ENCODE data around the gene ZCCHC4.
"Not testable (repeated sequence)": the region's sequence is repeated elsewhere in the genome, so short reads cannot be mapped to it uniquely, and the experiment has no call there.

ZCCHC4 gene

DNA sequence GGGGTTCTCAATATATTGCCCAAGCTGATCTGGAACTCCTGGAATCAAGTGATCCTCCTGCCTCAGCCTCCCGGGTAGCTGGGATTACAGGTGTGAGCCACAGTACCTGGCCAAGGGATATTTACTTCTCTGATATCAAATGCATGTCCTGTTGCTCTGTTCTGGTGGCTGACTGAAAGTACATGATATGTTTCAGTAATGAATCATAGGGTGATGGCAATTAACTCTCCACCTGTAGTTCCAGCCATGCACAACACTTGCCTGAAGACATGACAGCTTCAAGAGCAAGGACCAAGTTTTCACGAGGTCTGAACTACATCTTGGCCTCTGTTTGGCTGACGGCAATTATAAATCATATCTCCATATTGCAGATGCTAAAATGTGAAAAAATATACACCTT, 9.1 kb downstream of the ZCCHC4 start:
- DNase-seq = no peak

- DNase-seq = not testable (repeated sequence)
Observed at GRCh38 chr4:25328463-25328862, 15.9 kb downstream of the ZCCHC4 start.

DNA sequence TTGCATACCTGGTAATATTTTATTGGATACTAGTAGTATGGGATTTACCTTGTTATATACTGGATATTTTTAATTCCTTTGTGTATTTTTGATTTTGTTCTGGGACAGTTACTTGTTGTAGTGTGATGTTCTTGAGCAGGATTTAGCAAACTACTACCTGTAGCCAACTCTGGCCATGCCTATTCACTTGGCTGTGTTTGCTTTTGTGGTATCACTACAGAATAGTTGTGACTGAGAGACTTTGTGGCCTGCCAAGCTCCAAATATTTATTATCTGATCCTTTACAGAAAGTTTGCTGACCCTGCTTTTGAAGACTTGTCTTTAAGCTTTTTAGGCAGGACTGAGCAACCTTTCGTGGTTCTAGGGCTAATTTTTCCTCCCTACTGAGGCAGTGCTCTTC, 17.8 kb downstream of the ZCCHC4 start:
- DNase-seq = no peak

DNA sequence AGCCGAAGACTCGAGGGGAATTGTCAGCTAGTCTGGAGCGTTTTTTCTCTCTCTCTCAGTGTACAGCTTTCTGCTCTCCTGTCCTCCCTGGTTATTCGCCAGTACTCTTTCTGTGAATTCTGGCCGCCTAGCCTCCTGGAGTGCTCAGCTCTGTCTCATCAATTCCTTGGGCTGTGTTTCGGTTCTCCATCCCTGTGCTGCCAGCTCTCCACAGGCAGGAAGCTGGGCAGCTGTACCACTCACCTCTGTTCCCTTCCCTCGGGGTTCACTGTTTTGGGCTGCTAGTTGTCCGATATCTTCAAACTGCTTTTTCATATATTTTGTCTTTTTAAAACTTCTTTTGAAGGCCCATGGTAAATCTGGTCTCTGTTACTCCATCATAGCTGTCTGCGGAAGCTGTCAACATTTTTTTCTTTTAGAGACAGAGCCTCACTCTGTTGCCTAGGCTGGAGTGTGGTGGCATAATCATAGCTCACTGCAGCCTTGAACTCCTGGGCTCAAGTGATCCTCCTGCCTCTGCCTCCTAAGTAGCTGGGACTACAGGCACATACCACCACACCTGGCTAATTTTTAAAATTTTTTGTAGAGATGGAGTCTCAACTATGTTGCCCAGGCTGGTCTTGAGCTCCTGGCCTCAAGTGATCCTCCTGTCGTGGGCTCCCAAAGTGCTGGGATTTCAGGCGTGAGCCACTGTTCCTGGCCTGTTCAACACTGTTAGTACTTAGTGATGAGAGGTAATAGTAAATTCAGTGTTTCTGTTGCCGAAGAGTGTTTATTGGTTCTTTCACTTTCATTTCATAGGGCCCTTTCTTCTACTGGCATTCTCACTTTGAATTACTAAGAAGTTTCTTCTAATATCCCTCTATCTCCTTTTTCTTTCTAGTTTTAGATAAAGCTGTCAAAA, 18.6 kb downstream of the ZCCHC4 start:
- no peak for DNase-seq

- no peak for DNase-seq
Observed at GRCh38 chr4:25343671-25344070, 31.1 kb downstream of the ZCCHC4 start.

GRCh38 chr4:25345744-25346143, 33.2 kb downstream of the ZCCHC4 start:
- no peak for DNase-seq

GRCh38 chr4:25346913-25347312, 34.3 kb downstream of the ZCCHC4 start:
- DNase-seq = no peak

- DNase-seq = no peak
Observed at GRCh38 chr4:25347473-25347872, 34.9 kb downstream of the ZCCHC4 start.

DNA sequence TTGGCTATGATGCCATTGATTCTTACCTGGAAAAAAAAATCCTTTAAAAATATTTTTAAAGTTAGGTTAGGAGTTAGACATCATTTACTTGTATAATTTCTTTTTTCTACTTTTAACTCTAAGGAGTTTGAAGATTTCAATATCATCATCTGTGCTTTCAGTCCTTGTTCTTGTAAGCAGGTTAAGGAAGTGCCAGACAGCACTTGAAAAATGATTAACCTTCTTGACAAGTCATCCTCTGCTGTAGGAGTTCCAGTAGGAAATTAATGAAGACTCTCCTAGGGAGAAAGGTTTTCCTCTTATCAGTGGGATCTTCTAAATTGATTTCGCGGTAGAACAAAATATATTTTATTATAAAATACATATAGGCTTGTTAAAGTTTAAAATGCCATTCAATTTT, 35.4 kb downstream of the ZCCHC4 start:
- no peak for DNase-seq

DNA sequence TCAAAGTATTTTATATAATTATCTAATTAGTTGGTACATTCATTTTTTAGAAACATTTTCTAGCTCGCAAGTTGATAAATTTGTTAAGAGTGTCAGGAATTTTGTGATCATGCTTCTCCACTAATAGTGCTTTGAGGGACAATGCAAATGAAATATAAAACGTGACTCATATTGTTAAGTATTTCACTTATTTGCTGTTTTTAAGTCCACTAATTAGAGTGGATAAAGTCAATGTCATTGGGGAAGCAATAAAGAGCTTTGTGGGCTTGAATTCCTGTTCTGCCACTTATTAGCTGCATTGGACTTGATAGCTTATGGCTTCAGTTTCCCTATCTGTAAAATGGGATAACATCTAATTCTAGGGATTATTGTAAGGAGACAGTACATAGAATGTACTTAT, 38.0 kb downstream of the ZCCHC4 start:
- no peak for DNase-seq

- no peak for DNase-seq
Observed at GRCh38 chr4:25351777-25352416, 39.3 kb downstream of the ZCCHC4 start.

GRCh38 chr4:25356068-25356467, 43.5 kb downstream of the ZCCHC4 start:
- DNase-seq = no peak

DNA sequence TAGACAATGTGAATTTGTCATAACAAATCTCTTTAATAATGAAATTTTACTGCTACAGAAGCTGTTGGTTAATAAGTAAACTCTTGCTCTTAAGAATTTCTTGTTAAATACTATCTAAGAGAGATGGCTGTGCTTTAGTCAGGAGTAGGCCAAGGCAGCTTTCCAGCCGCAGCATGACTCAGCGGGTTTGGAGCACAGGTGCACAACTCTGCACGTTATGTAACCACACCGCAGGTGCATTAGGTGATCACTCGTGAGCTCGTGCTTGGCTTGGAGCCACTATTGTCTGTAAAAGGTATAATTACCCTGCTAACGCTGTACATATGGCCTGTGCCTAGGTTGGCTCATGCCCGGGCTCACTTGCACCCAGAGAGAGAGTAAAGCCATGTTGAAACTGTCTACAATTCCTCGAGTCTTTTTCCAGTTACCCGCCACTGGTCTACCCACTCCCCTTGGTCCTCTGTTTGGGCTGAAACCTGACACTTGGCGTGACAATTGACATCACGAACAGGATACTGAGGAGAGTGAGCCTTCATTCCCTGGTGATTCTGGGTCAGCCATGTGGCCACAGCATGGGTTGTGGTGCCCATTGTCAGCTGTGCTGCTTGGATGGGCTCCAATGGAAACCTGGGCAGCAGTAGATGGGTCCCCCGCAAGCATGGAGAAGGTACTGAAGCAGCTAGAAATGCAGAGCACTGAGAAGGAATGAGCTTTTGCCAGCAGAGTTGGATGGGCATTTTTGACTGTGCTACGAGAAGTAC, 46.1 kb downstream of the ZCCHC4 start:
- DNase-seq = peak; percentile 92

GRCh38 chr4:25361253-25361652, 48.7 kb downstream of the ZCCHC4 start:
- no peak for DNase-seq

DNA sequence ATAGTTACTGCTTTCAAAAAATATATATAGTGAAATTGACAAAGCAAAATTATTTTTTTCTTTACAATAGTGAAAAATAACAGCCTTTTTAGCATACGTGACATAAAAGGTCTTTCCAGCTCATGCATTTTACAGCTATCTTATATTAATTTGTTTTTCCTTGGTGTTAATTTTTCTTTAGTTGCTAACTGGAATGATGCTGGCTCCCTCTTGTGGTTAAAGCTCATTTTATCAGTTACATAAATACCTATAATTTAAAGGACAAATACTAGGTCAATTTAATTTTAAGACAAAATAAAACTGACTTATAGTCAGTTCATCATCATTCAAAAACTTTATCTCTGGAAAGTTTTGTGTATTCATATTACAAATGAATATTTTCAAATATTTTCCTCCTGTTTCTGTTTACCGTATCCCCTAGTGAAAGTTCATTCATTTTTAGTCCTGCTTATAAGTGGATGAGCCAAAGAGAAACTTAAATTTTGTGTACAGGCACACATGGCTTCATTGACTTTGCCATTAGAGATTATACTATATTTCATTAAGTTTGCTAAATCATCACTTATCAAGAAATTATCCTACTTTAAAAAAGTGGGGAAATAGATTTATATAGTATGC, 54.5 kb downstream of the ZCCHC4 start:
- DNase-seq = peak; percentile 40

DNA sequence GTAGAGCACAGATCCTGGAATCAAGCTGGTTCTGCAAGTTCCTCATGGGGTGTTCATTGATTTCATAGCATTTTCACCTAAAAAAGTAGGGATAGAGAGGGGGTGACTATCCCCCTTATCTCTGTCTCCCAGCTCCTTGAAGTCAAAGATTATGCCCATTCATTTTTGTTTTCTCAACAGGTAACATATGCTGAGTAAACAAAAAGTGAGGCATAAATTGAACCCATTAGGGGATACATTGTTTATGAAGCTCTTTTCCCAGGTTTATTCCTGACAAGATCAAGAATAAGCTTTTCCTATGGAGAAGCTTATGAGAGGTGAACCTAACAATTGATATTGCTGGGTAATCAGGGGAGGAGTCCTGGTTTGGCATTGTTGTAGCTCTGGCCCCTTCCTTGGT, 55.3 kb downstream of the ZCCHC4 start:
- no peak for DNase-seq

GRCh38 chr4:25368315-25368714, 55.7 kb downstream of the ZCCHC4 start:
- no peak for DNase-seq

GRCh38 chr4:25370242-25370641, 57.7 kb downstream of the ZCCHC4 start:
- no peak for DNase-seq

DNA sequence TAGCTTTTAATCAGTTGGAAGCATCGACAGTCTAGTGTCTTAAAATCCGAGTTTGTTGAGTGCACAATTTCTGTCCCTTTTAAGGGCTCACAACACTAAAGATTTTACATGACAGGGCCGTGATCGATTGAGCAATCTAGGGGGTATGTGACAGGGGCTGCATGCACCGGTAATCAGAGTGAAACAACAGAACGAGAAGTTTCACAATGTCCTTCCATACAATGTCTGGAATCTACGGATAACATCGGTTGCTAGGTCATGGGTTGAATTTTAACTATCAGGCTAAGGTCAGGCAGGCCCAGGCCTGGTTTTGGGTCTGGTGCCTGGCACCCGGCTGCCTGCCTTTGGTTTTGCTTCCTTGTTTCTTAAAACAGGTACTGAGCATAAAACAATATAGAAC, 60.0 kb downstream of the ZCCHC4 start:
- DNase-seq = not testable (repeated sequence)

GRCh38 chr4:25376754-25377571, 64.4 kb downstream of the ZCCHC4 start, which contains the start of gene ANAPC4:
Gene ANAPC4, plus strand, starts transcription at chr4:25377263. Its CDS starts 165 bp downstream, at chr4:25377428.
- peak; percentile 41 for DNase-seq

- no peak for DNase-seq
Observed at GRCh38 chr4:25377572-25378436, 65.2 kb downstream of the ZCCHC4 start.
